A549 (cell line): ENCODE results near the gene FBLN1. TPM values are rescaled to one million over a fixed set of nuclear protein-coding genes. Genes with fewer than 3 reads are reported as not detected.

Experiments
- ATAC-seq, 2 experiments: fragments of 200-7000 bp in 1 of 2; fragments of >200 bp in 1 of 2; cut with Nextera tagmentation in 1 of 2; cut with Tn5 transposase in 1 of 2; 3 replicates each; pipeline versions ENCODE4 v1.8.0 to v1.9.1; 2018 to 2020; ENCODE audit warnings: mild to moderate bottlenecking in 1 of 2, moderate library complexity in 1 of 2
- CTCF ChIA-PET: fragments of 300-600 bp; sonication (Branson Sonifier 250); formaldehyde crosslinking; extraction: SDS; loops from one replicate; lab custom pipeline; 2021; ENCODE audit warnings: antibody characterized with exemption, inconsistent platforms; lab: Yijun Ruan, JAX
- POLR2A ChIA-PET: fragments of 350-600 bp; formaldehyde crosslinking; extraction: SDS; loops from one replicate; lab custom pipeline; 2021; ENCODE audit warnings: antibody characterized with exemption, inconsistent platforms; lab: Yijun Ruan, JAX
- DNase-seq, 2 experiments: peaks; one replicate each; pipeline versions ENCODE4 v3.0.0 to v3.0.0-alpha.2; 2011 to 2016; ENCODE audit warnings: low read depth in 1 of 2, low spot score in 1 of 2
- FAIRE-seq: peaks from 2 replicates; lab custom pipeline; 2011; peaks lifted over from hg19 to GRCh38; lab: Jason Lieb, UNC
- H3K27ac ChIP-seq, 2 experiments: fragments of >200 bp; sonication (Bioruptor Twin); formaldehyde crosslinking; 3 replicates each; pipeline ENCODE4 v1.5.1; 2016 to 2017
- H3K4me1 ChIP-seq: fragments of >200 bp; sonication (Bioruptor Twin); formaldehyde crosslinking; 3 replicates; pipeline ENCODE4 v1.6.1; 2016
- H3K4me2 ChIP-seq: fragments of >200 bp; sonication (Bioruptor Twin); formaldehyde crosslinking; 3 replicates; pipeline ENCODE4 v1.6.1; 2016
- H3K4me3 ChIP-seq: fragments of >200 bp; sonication (Bioruptor Twin); formaldehyde crosslinking; 3 replicates; pipeline ENCODE4 v1.5.1; 2016
- H3K9me3 ChIP-seq: fragments of >200 bp; sonication (Bioruptor Twin); formaldehyde crosslinking; 3 replicates; pipeline ENCODE4 v1.6.1; 2016
- CBX2 ChIP-seq: fragments of 200-600 bp; sonication (generic); IDR thresholded peaks from 2 replicates; pipeline ENCODE4 v1.6.1; 2016; ENCODE audit warnings: low read depth, mild to moderate bottlenecking, borderline replicate concordance
- CBX8 ChIP-seq: fragments of 200-600 bp; sonication (generic); IDR thresholded peaks from 2 replicates; pipeline ENCODE4 v1.6.1; 2016
- CEBPB ChIP-seq, 2 experiments: fragments of >200 bp in 1 of 2; sonication (Bioruptor Twin) in 1 of 2; formaldehyde crosslinking in 1 of 2; IDR thresholded peaks; 2 replicates each; pipeline ENCODE4 v1.6.1; 2012 to 2016
- EHF ChIP-seq: fragments of 250-450 bp; sonication (Bioruptor Pico); IDR thresholded peaks from 2 replicates; pipeline ENCODE4 v1.5.0; 2020; ENCODE audit warnings: mild to moderate bottlenecking
- EP300 ChIP-seq, 2 experiments: fragments of >200 bp; sonication (Bioruptor Twin); formaldehyde crosslinking; IDR thresholded peaks; 2 replicates in 1 of 2; 3 replicates in 1 of 2; pipeline ENCODE4 v1.6.1; 2016 to 2017
- FOSB ChIP-seq: fragments of 250-450 bp; sonication (Bioruptor Pico); IDR thresholded peaks from 2 replicates; pipeline ENCODE4 v1.5.0; 2020; ENCODE audit warnings: mild to moderate bottlenecking, moderate library complexity
- FOSL2 ChIP-seq, 2 experiments: fragments of 450-650 bp in 1 of 2; fragments of >200 bp in 1 of 2; sonication (Bioruptor Twin) in 1 of 2; formaldehyde crosslinking; IDR thresholded peaks; 2 replicates each; pipeline versions ENCODE4 v1.5.0 to v1.6.1; 2016 to 2020; ENCODE audit warnings: mild to moderate bottlenecking in 1 of 2, moderate library complexity in 1 of 2
- HDAC2 ChIP-seq: fragments of 200-600 bp; sonication (generic); IDR thresholded peaks from 2 replicates; pipeline ENCODE4 v1.6.1; 2016
- HEYL ChIP-seq: fragments of 250-450 bp; sonication (Bioruptor Pico); IDR thresholded peaks from 2 replicates; pipeline ENCODE4 v1.8.0; 2021; ENCODE audit warnings: mild to moderate bottlenecking, moderate library complexity
- HOXA7 ChIP-seq: fragments of 250-450 bp; sonication (Bioruptor Pico); IDR thresholded peaks from 2 replicates; pipeline ENCODE4 v1.5.0; 2020; ENCODE audit warnings: mild to moderate bottlenecking, moderate library complexity
- HOXB13 ChIP-seq: fragments of 250-450 bp; sonication (Bioruptor Pico); IDR thresholded peaks from 2 replicates; pipeline ENCODE4 v1.5.0; 2020; ENCODE audit warnings: low read depth, mild to moderate bottlenecking, moderate library complexity
- JUN ChIP-seq, 2 experiments: fragments of >200 bp; sonication (Bioruptor Twin); formaldehyde crosslinking; IDR thresholded peaks; 2 replicates in 1 of 2; 3 replicates in 1 of 2; pipeline ENCODE4 v1.6.1; 2016 to 2017
- JUNB ChIP-seq: fragments of >200 bp; sonication (Bioruptor Twin); formaldehyde crosslinking; IDR thresholded peaks from 2 replicates; pipeline ENCODE4 v1.6.1; 2016
- KDM5A ChIP-seq: fragments of 200-600 bp; sonication (generic); IDR thresholded peaks from 2 replicates; pipeline ENCODE4 v1.6.1; 2016; ENCODE audit warnings: antibody characterized with exemption, mild to moderate bottlenecking
- POLR2AphosphoS2 ChIP-seq: conservative IDR thresholded peaks from 2 replicates; pipeline ENCODE4 v1.6.1; 2012; ENCODE audit warnings: low read length, improper control_type of control experiment, inconsistent platforms
- RARB ChIP-seq: fragments of 250-450 bp; sonication (Bioruptor Pico); IDR thresholded peaks from 2 replicates; pipeline ENCODE4 v1.8.0; 2021; ENCODE audit warnings: mild to moderate bottlenecking, moderate library complexity
- RNF2 ChIP-seq: fragments of 200-600 bp; sonication (generic); IDR thresholded peaks from 2 replicates; pipeline ENCODE4 v1.6.1; 2016; ENCODE audit warnings: low read depth, mild to moderate bottlenecking, antibody characterized with exemption, moderate library complexity, borderline replicate concordance
- SMC3 ChIP-seq: fragments of >200 bp; sonication (Bioruptor Twin); formaldehyde crosslinking; IDR thresholded peaks from 3 replicates; pipeline ENCODE4 v1.6.1; 2018; ENCODE audit warnings: inconsistent platforms
- TP53 ChIP-seq: fragments of 250-450 bp; sonication (Bioruptor Pico); IDR thresholded peaks from 2 replicates; pipeline ENCODE4 v1.5.0; 2021; ENCODE audit warnings: mild to moderate bottlenecking, moderate library complexity
- ZFP36 ChIP-seq: fragments of 450-650 bp; IDR thresholded peaks from 2 replicates; pipeline ENCODE4 v1.6.1; 2014; ENCODE audit warnings: borderline replicate concordance; ENCODE audit not compliant: partially characterized antibody
- ZNF302 ChIP-seq: fragments of 250-450 bp; sonication (Bioruptor Pico); IDR thresholded peaks from 2 replicates; pipeline ENCODE4 v1.9.0; 2021; ENCODE audit warnings: inconsistent platforms, mild to moderate bottlenecking, moderate library complexity
- ZSCAN20 ChIP-seq: fragments of 250-450 bp; sonication (Bioruptor Pico); IDR thresholded peaks from 2 replicates; pipeline ENCODE4 v1.8.0; 2022; ENCODE audit warnings: mild to moderate bottlenecking, moderate library complexity
- WGBS: methylation state at CpG from one replicate; pipeline ENCODE4 v1.1.6; 2017; ENCODE audit errors: missing lambda C conversion rate; 5-methylcytosine and 5-hydroxymethylcytosine counted together
- polyA plus RNA-seq, 4 experiments: library from polyadenylated mRNA; depleted of rRNA in 3 of 4; stranded (reverse); fragments of >200 nt; fragmentation: RNase III in 1 of 4; extraction: RNeasy Plus Mini Kit Qiagen cat#74134 plus additional on column Dnase treatment in 1 of 4; gene quantifications; 2 replicates in 3 of 4; 3 replicates in 1 of 4; pipeline ENCODE4 v1.2.3, GENCODE V29; 2011 to 2017
- TF ChIP-seq, protein P1 (sequence below): fragments of 150-350 bp; IDR thresholded peaks from 2 replicates; pipeline ENCODE4 v1.6.1; 2014; ENCODE audit warnings: low read depth, mild to moderate bottlenecking, low read length
- TF ChIP-seq, protein P2 (sequence below): fragments of >200 bp; sonication (Bioruptor Twin); formaldehyde crosslinking; IDR thresholded peaks from 3 replicates; pipeline ENCODE4 v1.5.1; 2016
- TF ChIP-seq, protein P3 (sequence below): fragments of >200 bp; sonication (Bioruptor Twin); formaldehyde crosslinking; IDR thresholded peaks from 2 replicates; pipeline ENCODE4 v1.6.1; 2016
- TF ChIP-seq, protein P4 (sequence below): IDR thresholded peaks from 2 replicates; pipeline ENCODE4 v1.6.1; 2012; ENCODE audit warnings: low read depth, borderline replicate concordance
- TF ChIP-seq, protein P5 (sequence below): IDR thresholded peaks from 2 replicates; pipeline ENCODE4 v1.6.1; 2012
- TF ChIP-seq, protein P6 (sequence below): fragments of >200 bp; sonication (Bioruptor Twin); formaldehyde crosslinking; IDR thresholded peaks from 3 replicates; pipeline ENCODE4 v1.6.1; 2016
- TF ChIP-seq, protein P7 (sequence below): fragments of 450-650 bp; IDR thresholded peaks from 2 replicates; pipeline ENCODE4 v1.6.1; 2014; ENCODE audit warnings: antibody characterized with exemption

FBLN1 gene
- polyA plus RNA-seq, 2 of the 4 experiments (the other 2 are of a cell fraction), result 18.2 to 32.7 TPM

DNA sequence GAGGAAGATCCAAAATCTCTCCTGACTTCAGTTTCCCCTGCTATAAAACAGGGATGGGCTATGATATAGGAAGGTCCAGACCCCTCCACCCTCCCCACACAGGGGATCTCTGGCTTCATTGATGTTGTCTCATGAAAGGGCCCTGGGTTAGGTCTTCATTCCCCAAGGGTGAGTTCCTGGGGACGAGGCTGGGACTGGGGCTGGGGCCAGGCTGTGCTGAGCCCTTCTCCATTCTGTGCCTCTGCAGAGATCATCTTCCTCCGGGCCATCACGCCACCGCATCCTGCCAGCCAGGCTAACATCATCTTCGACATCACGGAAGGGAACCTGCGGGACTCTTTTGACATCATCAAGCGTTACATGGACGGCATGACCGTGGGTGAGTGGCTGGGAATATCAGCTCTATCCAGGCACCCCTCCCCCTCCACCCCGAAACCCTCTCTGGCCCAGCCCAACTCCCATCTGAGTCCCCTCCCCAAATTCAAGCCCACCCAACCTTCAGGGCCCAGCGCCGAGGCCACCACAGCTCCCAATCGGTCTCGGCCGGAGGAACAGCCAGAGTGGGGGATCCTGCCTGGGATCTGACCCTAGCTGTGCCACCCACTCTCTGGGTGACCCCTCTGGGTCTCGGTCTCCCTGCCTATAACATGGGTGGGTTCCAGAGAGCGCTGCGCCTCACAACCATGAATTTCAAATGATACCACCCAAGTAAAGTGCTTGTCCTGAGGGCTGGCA lies 74.2 kb downstream of the FBLN1 start (continued):
- TF ChIP-seq, protein P1, sequence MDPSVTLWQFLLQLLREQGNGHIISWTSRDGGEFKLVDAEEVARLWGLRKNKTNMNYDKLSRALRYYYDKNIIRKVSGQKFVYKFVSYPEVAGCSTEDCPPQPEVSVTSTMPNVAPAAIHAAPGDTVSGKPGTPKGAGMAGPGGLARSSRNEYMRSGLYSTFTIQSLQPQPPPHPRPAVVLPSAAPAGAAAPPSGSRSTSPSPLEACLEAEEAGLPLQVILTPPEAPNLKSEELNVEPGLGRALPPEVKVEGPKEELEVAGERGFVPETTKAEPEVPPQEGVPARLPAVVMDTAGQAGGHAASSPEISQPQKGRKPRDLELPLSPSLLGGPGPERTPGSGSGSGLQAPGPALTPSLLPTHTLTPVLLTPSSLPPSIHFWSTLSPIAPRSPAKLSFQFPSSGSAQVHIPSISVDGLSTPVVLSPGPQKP, result no peak
- TF ChIP-seq FOSL2 (IDR thresholded peaks at IDR 0.05) (no peak), FOSL2 (CRISPR knock-in tag; IDR thresholded peaks at IDR 0.05) (no peak), SMC3 (no peak)

DNA sequence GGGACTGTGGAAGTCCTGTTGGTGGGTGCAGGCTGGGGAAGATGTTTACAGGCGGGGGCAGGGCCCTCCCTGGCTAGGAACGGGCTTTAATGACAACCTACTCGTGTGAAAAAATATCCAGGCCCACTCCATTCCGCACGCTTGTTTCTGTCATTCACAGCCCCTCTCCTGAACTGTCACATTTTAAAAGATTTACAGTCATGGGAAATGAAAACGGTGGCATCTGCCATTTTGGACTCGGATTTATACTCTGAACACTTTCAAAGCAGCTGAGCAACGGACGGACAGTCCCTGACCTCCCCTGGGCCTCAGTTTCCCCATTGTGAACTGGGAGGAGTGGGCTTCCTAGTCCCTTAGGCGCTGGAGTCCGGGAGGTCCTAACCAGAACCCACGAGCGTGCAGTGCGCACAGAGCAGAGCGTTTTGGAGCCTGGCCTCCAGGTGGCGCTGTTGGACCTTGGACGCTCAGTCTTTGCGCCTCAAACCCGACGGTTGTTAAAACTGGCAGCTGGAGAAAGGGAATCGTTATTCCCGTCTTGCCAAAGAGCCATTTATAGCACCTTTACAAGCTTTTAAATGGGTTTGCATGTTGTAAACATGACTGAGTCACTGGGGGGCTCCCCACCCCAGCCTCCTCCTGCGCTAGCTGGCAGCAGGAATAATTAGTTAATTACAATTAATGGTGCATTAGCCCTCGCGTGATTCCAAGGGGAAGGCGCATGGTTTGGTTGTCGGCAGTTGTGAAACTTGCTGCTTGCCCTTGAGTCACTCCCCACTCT lies 75.3 kb downstream of the FBLN1 start:
- CTCF ChIA-PET, result interaction anchor here (0.5 to 3.2 kb wide), 80 partner anchors 10 to 539 kb away, joined by 3 to 31 read pairs (median 4); no protein-coding TSS in a partner anchor
- H3K4me2 ChIP-seq, result peak overlapping the region; percentile 49
- FAIRE-seq, result peak; percentile 72
- TF ChIP-seq, protein P2, sequence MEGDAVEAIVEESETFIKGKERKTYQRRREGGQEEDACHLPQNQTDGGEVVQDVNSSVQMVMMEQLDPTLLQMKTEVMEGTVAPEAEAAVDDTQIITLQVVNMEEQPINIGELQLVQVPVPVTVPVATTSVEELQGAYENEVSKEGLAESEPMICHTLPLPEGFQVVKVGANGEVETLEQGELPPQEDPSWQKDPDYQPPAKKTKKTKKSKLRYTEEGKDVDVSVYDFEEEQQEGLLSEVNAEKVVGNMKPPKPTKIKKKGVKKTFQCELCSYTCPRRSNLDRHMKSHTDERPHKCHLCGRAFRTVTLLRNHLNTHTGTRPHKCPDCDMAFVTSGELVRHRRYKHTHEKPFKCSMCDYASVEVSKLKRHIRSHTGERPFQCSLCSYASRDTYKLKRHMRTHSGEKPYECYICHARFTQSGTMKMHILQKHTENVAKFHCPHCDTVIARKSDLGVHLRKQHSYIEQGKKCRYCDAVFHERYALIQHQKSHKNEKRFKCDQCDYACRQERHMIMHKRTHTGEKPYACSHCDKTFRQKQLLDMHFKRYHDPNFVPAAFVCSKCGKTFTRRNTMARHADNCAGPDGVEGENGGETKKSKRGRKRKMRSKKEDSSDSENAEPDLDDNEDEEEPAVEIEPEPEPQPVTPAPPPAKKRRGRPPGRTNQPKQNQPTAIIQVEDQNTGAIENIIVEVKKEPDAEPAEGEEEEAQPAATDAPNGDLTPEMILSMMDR, result peak; percentile 85
- TF ChIP-seq ZSCAN20 (CRISPR knock-in tag) (no peak), POLR2AphosphoS2 (no peak), FOSB (CRISPR knock-in tag) (no peak), JUNB (no peak), TP53 (CRISPR knock-in tag) (no peak), JUN (IDR thresholded peaks at IDR 0.05) (peak in 1 of 2 experiments; percentile 45; a peak in 1 of 5 replicates), HOXA7 (CRISPR knock-in tag) (no peak), RNF2 (no peak), HEYL (CRISPR knock-in tag) (no peak), HDAC2 (no peak), EHF (no peak), RARB (no peak), KDM5A (no peak), FOSL2 (IDR thresholded peaks at IDR 0.05) (no peak), FOSL2 (CRISPR knock-in tag; IDR thresholded peaks at IDR 0.05) (peak; percentile 30; the same call in 1 of the 2 replicates), CBX8 (no peak), ZNF302 (no peak), CEBPB (IDR thresholded peaks at IDR 0.05) (peak in 1 of 2 experiments; percentile 40; a peak in 1 of 4 replicates), ZFP36 (no peak), CBX2 (no peak), EP300 (IDR thresholded peaks at IDR 0.05) (no peak; a peak in 1 of 5 replicates), HOXB13 (CRISPR knock-in tag) (peak; percentile 78; the same call in 1 of the 2 replicates)
- TF ChIP-seq, protein P1, result no peak
- TF ChIP-seq, protein P3, sequence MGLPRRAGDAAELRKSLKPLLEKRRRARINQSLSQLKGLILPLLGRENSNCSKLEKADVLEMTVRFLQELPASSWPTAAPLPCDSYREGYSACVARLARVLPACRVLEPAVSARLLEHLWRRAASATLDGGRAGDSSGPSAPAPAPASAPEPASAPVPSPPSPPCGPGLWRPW, result no peak
- TF ChIP-seq, protein P4, sequence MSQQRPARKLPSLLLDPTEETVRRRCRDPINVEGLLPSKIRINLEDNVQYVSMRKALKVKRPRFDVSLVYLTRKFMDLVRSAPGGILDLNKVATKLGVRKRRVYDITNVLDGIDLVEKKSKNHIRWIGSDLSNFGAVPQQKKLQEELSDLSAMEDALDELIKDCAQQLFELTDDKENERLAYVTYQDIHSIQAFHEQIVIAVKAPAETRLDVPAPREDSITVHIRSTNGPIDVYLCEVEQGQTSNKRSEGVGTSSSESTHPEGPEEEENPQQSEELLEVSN, result no peak
- TF ChIP-seq, protein P5, sequence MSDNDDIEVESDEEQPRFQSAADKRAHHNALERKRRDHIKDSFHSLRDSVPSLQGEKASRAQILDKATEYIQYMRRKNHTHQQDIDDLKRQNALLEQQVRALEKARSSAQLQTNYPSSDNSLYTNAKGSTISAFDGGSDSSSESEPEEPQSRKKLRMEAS, result peak; percentile 72
- TF ChIP-seq, protein P6, sequence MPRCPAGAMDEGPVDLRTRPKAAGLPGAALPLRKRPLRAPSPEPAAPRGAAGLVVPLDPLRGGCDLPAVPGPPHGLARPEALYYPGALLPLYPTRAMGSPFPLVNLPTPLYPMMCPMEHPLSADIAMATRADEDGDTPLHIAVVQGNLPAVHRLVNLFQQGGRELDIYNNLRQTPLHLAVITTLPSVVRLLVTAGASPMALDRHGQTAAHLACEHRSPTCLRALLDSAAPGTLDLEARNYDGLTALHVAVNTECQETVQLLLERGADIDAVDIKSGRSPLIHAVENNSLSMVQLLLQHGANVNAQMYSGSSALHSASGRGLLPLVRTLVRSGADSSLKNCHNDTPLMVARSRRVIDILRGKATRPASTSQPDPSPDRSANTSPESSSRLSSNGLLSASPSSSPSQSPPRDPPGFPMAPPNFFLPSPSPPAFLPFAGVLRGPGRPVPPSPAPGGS, result no peak
- TF ChIP-seq, protein P7, sequence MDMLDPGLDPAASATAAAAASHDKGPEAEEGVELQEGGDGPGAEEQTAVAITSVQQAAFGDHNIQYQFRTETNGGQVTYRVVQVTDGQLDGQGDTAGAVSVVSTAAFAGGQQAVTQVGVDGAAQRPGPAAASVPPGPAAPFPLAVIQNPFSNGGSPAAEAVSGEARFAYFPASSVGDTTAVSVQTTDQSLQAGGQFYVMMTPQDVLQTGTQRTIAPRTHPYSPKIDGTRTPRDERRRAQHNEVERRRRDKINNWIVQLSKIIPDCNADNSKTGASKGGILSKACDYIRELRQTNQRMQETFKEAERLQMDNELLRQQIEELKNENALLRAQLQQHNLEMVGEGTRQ, result no peak

More for the DNA sequence above, 75.3 kb downstream of the FBLN1 start:
- H3K4me1 ChIP-seq, result peaks cover 39% of the 10 kb centered on the region
- DNase-seq (peak; percentile 52 to 89), ATAC-seq (peak; percentile 83 to 89)
- no peaks in the 10 kb centered on the region for H3K9me3 ChIP-seq
- POLR2A ChIA-PET, result no interaction called here
- 25% methylated on average over 19 of the region's 27 CpGs for WGBS
- no peak overlapping the region for H3K4me3 ChIP-seq
- peak overlapping the region; percentile 81 to 93 for H3K27ac ChIP-seq
